Measurements from ENCODE around the gene WWOX. TPM values are rescaled to one million over a fixed set of nuclear protein-coding genes. Genes with fewer than 3 reads are reported as not detected.

The WWOX gene
- total RNA-seq, 1 donor from 2014 or later = 28.2 TPM

- no peak for DNase-seq (ENCODE audit: extremely low spot score, unreplicated experiment)
- no peaks in the 10 kb centered on the region for H3K27me3 Mint-ChIP-seq
- no peak for TF ChIP-seq CTCF (conservative IDR thresholded peaks at IDR 0.05)
These were observed 178.6 kb downstream of the WWOX start for GRCh38 chr16:78278056-78278450.

GRCh38 chr16:78281115-78281514 is 181.7 kb downstream of the WWOX start:
- no peak overlapping the region for H3K27ac Mint-ChIP-seq
- H3K4me3 Mint-ChIP-seq = no peak overlapping the region
- H3K27me3 Mint-ChIP-seq = no peaks in the 10 kb centered on the region
- H3K4me1 Mint-ChIP-seq (ENCODE audit: unreplicated experiment) = peaks cover 11% of the 10 kb centered on the region
- no peak for TF ChIP-seq CTCF (conservative IDR thresholded peaks at IDR 0.05)
- DNase-seq (ENCODE audit: extremely low spot score, unreplicated experiment) = no peak
- H3K9me3 Mint-ChIP-seq = no peaks in the 10 kb centered on the region
- no peaks in the 10 kb centered on the region for H3K36me3 Mint-ChIP-seq

More at GRCh38 chr16:78278056-78278450, 178.6 kb downstream of the WWOX start:
- Mint-ChIP-seq H3K36me3 (no peaks in the 10 kb centered on the region), H3K27ac (no peak overlapping the region), H3K9me3 (no peaks in the 10 kb centered on the region), H3K4me3 (no peak overlapping the region), H3K4me1 (ENCODE audit: unreplicated experiment) (peaks cover 4% of the 10 kb centered on the region)

- no peak for TF ChIP-seq CTCF (conservative IDR thresholded peaks at IDR 0.05)
- no peak overlapping the region for H3K27ac Mint-ChIP-seq
- no peaks in the 10 kb centered on the region for H3K36me3 Mint-ChIP-seq
- no peaks in the 10 kb centered on the region for H3K9me3 Mint-ChIP-seq
- H3K4me3 Mint-ChIP-seq = no peak overlapping the region
- peaks cover 18% of the 10 kb centered on the region for H3K4me1 Mint-ChIP-seq (ENCODE audit: unreplicated experiment)
- no peak for DNase-seq (ENCODE audit: extremely low spot score, unreplicated experiment)
- H3K27me3 Mint-ChIP-seq = no peaks in the 10 kb centered on the region
These were observed 184.2 kb downstream of the WWOX start for GRCh38 chr16:78283548-78284251.

- no peak for TF ChIP-seq CTCF (conservative IDR thresholded peaks at IDR 0.05)
- H3K9me3 Mint-ChIP-seq = no peaks in the 10 kb centered on the region
- no peaks in the 10 kb centered on the region for H3K27me3 Mint-ChIP-seq
- H3K4me1 Mint-ChIP-seq (ENCODE audit: unreplicated experiment) = peaks cover 25% of the 10 kb centered on the region
- no peaks in the 10 kb centered on the region for H3K36me3 Mint-ChIP-seq
- H3K4me3 Mint-ChIP-seq = no peak overlapping the region
- no peak for DNase-seq (ENCODE audit: extremely low spot score, unreplicated experiment)
- no peak overlapping the region for H3K27ac Mint-ChIP-seq
These were observed 184.9 kb downstream of the WWOX start for GRCh38 chr16:78284326-78284725.

GRCh38 chr16:78284957-78285434 is 185.5 kb downstream of the WWOX start:
- H3K4me1 Mint-ChIP-seq (ENCODE audit: unreplicated experiment) = peaks cover 27% of the 10 kb centered on the region
- DNase-seq (ENCODE audit: extremely low spot score, unreplicated experiment) = no peak
- TF ChIP-seq CTCF (conservative IDR thresholded peaks at IDR 0.05) = no peak
- H3K27me3 Mint-ChIP-seq = no peaks in the 10 kb centered on the region
- H3K4me3 Mint-ChIP-seq = no peak overlapping the region
- no peaks in the 10 kb centered on the region for H3K36me3 Mint-ChIP-seq
- peak overlapping the region; percentile 56 for H3K27ac Mint-ChIP-seq
- no peaks in the 10 kb centered on the region for H3K9me3 Mint-ChIP-seq
